BLaER1 (cell line): ENCODE measurements around the gene GPSM3.

Source experiments
- H3K27ac ChIP-seq: shearing (Covaris generic); formaldehyde crosslinking; 2 replicates; pipeline ENCODE4 v1.8.1; 2022
- H3K27me3 ChIP-seq: shearing (Covaris generic); formaldehyde crosslinking; 2 replicates; pipeline ENCODE4 v1.8.1; 2022
- H3K36me3 ChIP-seq: shearing (Covaris generic); formaldehyde crosslinking; 2 replicates; pipeline ENCODE4 v1.8.1; 2022
- H3K4me1 ChIP-seq: shearing (Covaris generic); formaldehyde crosslinking; 2 replicates; pipeline ENCODE4 v1.8.1; 2022
- H3K4me2 ChIP-seq: shearing (Covaris generic); formaldehyde crosslinking; 2 replicates; pipeline ENCODE4 v1.8.1; 2022
- H3K4me3 ChIP-seq: shearing (Covaris generic); formaldehyde crosslinking; 2 replicates; pipeline ENCODE4 v1.8.1; 2022
- H3K9ac ChIP-seq: shearing (Covaris generic); formaldehyde crosslinking; 2 replicates; pipeline ENCODE4 v1.8.1; 2022
- H3K9me3 ChIP-seq: shearing (Covaris generic); formaldehyde crosslinking; 2 replicates; pipeline ENCODE4 v1.8.1; 2022
- H4K20me1 ChIP-seq: shearing (Covaris generic); formaldehyde crosslinking; 2 replicates; pipeline ENCODE4 v1.8.1; 2022
- Cebpa-rat ChIP-seq: shearing (Covaris generic); IDR thresholded peaks from 2 replicates; pipeline ENCODE4 v1.8.1; 2022

Gene GPSM3

DNA sequence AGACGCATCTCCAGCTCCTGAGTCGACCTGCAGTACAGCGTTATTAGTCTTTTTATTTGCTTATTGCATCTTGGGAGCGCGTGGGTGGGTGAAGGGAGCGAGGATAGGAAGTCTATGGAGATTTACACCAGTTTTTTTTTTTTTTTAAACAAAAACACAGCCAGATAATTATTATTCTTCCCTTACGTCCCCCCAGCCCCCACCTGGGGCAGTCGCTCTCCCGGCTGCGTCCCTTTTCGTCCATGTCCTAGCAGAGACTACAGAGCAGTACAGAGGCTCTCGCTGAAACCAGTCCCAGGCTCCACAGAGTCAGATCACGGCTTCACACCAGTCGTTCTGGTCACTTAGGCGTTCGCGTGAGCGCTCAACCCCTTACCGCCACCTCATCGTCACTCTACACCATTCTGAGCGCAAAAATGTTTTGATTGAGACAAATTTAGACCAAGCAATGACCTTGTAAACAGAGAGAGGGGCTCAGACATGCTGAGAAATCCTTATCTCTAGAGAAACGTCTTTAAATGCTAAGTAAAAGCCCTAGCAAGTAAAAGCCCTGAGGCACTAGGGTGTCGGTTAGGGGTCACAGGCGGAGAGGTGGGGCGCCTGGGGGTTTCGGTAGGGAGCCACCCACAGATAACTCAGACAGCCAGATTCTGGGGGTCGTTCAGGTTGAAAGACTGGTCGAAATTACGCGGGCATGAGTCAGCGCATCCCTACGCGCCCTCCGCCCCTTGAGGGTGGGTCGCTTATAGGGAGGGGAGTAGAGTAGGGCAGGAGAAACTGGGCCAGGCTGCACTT lies 39.5 kb downstream of the GPSM3 start:
- 0 out of 2 replicates have a peak, but pooled peaks cover 11% of the 10 kb centered on the region for H4K20me1 ChIP-seq
- H3K9me3 ChIP-seq, result peaks cover 7% of the 10 kb centered on the region
- H3K36me3 ChIP-seq, result peaks cover 25% of the 10 kb centered on the region
- H3K4me2 ChIP-seq, result peak overlapping the region; percentile 96
- H3K27me3 ChIP-seq, result peaks cover 8% of the 10 kb centered on the region; the same call in 1 of the 2 replicates
- no peak for TF ChIP-seq Cebpa-rat
- H3K27ac ChIP-seq, result no peak overlapping the region
- peak overlapping the region; percentile 89 for H3K4me3 ChIP-seq
- peaks cover 29% of the 10 kb centered on the region for H3K4me1 ChIP-seq
- H3K9ac ChIP-seq, result peak overlapping the region; percentile 81

DNA sequence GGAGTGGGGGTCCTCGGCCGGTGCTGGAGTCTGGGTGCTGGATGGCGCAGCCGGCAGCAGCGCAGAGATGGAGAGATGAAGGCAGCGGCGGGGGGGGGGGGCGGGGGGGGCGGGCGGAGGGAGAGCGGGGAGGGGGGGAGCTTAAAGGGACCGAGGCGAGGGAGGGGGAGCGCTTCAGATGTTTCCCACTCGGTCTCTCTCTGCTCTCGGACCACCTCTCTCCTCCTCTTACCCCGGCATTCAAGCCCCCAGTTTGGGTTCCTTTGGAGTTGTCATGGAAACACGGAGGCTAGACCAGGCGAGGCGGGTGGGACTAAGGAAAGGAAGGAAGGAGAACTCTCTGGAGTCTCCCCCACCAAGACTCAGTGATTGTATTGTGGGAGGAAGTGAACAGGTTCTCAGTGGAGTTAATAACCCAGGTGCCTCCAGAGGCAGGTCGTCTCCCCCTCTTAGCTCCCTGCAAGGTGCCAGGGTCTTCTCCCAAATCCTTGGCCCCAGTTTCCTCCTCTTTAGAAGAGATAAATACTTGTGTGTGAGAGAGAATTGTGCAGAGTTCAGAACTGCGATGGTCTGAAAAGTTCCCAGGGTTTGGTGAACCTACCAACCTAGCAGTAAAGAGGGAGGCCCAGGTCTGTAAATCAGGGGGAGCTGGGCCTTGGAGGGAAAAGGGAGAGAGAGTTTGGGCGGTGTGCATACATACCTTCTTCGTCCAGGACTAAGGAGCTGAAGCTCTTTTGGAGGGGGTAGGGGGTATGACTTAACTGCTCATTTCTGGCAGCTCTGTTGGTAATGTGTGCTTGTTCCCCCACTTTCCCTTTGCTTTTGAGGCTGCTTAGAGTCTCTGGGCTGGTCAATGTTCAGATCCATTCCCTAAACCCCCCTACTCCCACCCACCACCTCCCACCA lies 40.3 kb downstream of the GPSM3 start, which contains the start of gene PRRT1:
Gene PRRT1, minus strand, starts transcription at position 77 of the 906 bp plus-strand sequence. CDS start 112 bp downstream, outside the sequence.
- Histone ChIP-seq H3K4me3 (no peak within 1 kb of the TSS), H3K9me3 (peaks cover 7% of the 10 kb centered on the region), H3K4me1 (peaks cover 29% of the 10 kb centered on the region), H3K27ac (no peak within 1 kb of the TSS), H4K20me1 (0 out of 2 replicates have a peak, but pooled peaks cover 11% of the 10 kb centered on the region), H3K27me3 (peaks cover 8% of the 10 kb centered on the region; the same call in 1 of the 2 replicates), H3K4me2 (peak within 1 kb of the TSS; percentile 96), H3K9ac (peak within 1 kb of the TSS; percentile 81; the same call in 1 of the 2 replicates), H3K36me3 (peaks cover 17% of the 10 kb centered on the region)
- TF ChIP-seq Cebpa-rat, result no peak

DNA sequence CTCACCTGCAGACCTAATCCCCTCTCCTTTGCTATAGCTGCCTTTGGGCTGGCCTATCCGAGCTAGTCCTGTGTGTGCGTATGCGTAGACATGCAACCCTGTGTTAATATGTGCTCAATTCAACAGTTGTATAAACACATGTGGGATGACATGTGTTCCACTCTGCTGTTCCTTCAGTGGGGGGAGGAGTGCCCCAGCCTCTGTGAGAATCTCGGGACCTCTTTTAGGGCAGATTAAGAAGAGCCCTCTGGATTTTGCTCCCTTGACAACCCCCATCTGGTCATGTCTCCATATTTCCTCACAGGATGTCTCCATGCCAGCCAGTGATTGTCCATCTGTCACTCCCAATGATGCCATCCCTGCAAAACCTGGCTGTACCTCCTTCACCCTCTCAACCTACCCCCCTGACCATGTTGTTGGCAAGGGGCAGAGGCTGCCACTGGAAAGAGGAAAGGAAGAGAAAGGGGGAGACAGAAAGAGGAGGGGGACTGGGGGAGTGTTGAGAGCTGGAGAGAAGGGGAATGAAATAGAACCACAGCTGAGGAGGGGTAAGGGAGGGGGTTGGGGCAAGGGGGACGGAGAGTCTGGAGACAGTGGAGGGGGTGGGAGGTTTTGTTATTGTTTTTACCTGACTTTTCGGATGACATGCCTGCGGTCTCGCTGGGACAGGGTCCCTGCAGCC lies 41.1 kb downstream of the GPSM3 start:
- H3K27ac ChIP-seq, result no peak overlapping the region
- 0 out of 2 replicates have a peak overlapping the region, but pooled peaks have one; percentile 12 for H3K4me2 ChIP-seq
- H3K9me3 ChIP-seq, result peaks cover 7% of the 10 kb centered on the region
- H3K4me1 ChIP-seq, result peaks cover 29% of the 10 kb centered on the region
- 0 out of 2 replicates have a peak, but pooled peaks cover 11% of the 10 kb centered on the region for H4K20me1 ChIP-seq
- H3K4me3 ChIP-seq, result no peak overlapping the region
- H3K27me3 ChIP-seq, result peaks cover 8% of the 10 kb centered on the region; the same call in 1 of the 2 replicates
- peaks cover 9% of the 10 kb centered on the region for H3K36me3 ChIP-seq
- H3K9ac ChIP-seq, result no peak overlapping the region
- no peak for TF ChIP-seq Cebpa-rat

DNA sequence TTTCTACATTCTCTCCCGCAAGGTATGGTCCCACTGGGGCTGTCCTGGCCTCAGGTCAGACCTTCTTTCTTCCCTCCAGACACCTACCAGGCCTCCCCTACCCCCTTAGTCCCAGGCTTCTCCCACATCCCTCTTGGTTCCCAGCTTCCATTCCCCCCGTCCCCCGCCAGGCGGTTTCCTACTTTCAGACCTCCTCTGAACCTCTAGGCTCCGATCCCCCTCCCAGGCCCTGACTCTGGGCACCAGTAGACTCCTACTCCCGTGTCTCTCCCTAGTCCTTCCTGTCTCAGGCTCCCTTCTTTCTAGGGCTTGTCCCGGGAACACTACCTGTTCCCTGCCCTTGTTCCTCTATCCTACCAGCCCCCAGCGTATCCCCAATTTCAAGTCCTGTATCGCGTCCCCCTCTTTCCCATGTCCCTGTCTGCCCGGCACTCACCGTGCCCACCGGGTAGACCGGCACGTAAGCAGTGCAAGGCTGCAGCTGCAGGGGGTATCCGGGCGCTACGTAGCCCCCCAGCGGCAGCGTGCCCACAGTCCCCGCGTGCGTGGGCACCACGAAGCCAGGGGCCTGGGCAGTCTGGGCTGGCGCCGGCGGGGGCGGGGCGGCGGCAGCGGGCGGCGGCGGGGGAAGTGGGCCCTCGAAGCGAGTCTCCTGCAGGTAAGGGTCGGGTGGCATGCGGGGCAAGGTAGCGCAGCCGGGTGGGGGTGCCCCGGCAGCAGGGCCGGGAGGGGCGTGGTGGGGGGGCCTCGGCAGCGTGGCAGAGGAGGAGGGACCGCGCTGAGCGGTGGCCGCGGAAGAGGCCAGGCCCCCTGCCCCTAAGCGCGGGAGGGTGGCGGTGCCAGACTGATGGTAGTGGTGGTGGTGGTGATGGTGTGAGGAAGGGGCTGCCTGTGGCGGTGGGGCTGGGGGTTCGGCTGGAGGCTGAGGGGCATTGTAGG lies 42.2 kb downstream of the GPSM3 start:
- Histone ChIP-seq H3K4me1 (peaks cover 23% of the 10 kb centered on the region), H3K27me3 (peaks cover 8% of the 10 kb centered on the region; the same call in 1 of the 2 replicates), H3K27ac (no peak overlapping the region), H3K36me3 (no peaks in the 10 kb centered on the region), H3K4me3 (no peak overlapping the region), H3K4me2 (no peak overlapping the region), H4K20me1 (0 out of 2 replicates have a peak, but pooled peaks cover 6% of the 10 kb centered on the region), H3K9ac (no peak overlapping the region), H3K9me3 (peaks cover 7% of the 10 kb centered on the region)
- no peak for TF ChIP-seq Cebpa-rat

DNA sequence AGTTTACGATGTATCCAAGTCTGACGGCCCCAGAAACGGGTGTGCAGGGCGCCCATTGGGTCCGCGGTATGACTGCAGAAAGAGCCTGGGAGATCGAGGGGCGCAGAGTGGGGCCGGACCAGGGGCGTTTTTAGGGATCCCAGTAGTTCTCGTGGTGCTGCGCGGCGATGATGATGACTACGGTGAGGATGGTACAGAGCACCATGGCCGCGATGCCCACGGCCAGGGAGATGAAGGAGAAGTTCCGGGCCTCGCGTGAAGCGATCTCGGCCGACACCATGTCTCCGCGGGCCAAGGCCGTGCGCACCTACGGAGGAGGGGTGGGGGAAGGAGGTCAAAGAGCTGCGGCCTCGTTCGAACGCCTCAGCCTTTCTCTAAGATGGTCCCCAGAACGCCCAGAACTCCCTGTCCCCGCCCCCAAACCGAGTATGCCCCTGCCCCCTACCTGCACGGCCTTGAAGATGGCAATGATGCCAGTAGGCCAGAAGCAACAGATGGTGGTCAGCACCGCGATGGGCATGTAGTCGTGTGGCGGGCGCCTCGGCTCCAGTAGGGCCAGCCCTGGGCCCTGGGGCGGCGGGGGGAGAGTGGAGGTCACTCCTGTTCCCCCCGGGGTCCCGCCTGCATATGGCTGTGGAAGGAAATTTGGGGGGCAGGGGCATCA lies 43.2 kb downstream of the GPSM3 start:
- H4K20me1 ChIP-seq, result no peaks in the 10 kb centered on the region
- TF ChIP-seq Cebpa-rat, result no peak
- H3K9ac ChIP-seq, result no peak overlapping the region
- H3K9me3 ChIP-seq, result peaks cover 7% of the 10 kb centered on the region
- H3K27ac ChIP-seq, result no peak overlapping the region
- H3K36me3 ChIP-seq, result no peaks in the 10 kb centered on the region
- peaks cover 8% of the 10 kb centered on the region; the same call in 1 of the 2 replicates for H3K27me3 ChIP-seq
- no peak overlapping the region for H3K4me3 ChIP-seq
- H3K4me2 ChIP-seq, result no peak overlapping the region
- H3K4me1 ChIP-seq, result peaks cover 17% of the 10 kb centered on the region

DNA sequence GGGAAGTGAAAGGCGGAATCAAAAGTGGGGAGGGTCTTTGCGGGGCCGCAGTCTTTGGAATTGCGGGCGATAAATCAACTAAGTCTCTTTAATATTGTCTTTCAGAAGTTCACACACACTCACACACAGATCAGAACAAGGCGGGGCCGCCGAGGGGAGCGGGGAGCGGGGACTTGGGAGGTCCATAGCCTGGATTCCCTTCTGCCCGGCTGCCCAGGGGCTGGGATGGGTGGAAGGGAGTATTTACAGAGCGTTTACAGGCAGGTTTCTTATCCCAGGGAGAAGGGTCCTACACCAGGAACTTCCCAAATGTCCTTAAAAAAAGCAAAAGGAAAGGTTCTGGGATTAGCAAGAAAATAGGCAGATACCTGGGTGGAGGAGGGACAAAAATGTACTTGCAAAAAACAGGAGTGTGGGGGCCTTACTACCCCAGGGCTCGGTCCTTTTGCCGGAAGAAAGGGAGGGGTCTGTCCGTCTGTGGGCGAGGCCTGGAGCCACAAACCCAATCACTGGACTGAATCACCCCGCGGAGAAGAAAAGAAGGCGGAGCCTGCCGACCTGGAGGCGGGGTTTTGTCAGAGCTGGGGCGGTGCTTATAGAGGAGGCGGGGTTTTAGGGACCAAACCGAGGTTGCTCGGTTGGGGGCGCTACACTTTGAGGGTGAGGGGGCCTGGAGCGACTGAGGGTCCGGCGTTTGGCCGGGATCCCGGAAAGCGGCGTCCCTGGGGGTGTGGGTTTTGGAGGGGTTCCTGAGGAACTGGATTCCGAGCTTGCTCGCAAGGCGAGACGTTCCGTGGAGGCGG lies 44.0 kb downstream of the GPSM3 start:
- Histone ChIP-seq H3K4me1 (peaks cover 17% of the 10 kb centered on the region), H3K4me3 (no peak overlapping the region), H3K9me3 (peaks cover 7% of the 10 kb centered on the region), H4K20me1 (no peaks in the 10 kb centered on the region), H3K27me3 (peaks cover 8% of the 10 kb centered on the region; the same call in 1 of the 2 replicates), H3K36me3 (no peaks in the 10 kb centered on the region), H3K27ac (no peak overlapping the region), H3K9ac (no peak overlapping the region), H3K4me2 (no peak overlapping the region)
- no peak for TF ChIP-seq Cebpa-rat

DNA sequence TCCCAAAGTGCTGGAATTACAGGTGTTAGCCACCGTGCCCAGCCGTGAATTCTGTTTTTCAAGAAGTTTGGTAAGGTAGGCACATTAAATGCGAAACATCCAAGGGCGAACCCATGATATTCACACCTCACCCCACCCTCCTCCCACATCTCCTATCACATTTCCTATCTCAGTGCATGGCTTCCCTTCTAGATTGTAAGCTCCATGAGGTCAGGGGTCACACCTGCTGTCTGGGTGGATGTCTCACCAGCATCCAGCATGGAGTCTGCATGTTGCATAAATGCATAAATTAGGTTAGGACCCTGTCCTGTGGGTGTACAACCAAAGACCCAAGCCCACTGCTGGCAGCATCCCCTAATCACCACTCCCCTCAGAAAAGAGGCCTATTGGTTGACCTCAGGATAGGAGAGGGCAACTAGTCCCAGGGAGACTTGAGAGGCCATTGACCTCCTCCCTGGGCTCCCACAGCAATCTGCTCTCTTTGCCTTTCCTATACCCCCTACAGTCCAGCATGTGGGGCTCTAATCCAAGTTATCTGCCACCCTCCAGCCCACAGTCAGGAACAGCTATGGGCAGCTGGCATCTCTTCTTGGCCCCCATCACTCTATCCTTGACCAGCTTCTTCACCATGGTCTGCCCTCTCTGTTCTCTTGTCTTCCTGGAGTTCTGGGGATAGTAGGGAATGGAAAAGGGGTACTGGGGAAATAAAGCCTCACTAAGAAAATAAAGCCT lies 44.9 kb downstream of the GPSM3 start:
- Histone ChIP-seq H3K27me3 (peaks cover 8% of the 10 kb centered on the region; the same call in 1 of the 2 replicates), H3K27ac (no peak overlapping the region), H4K20me1 (no peaks in the 10 kb centered on the region), H3K4me1 (peaks cover 8% of the 10 kb centered on the region), H3K36me3 (no peaks in the 10 kb centered on the region), H3K9me3 (peaks cover 7% of the 10 kb centered on the region), H3K9ac (no peak overlapping the region), H3K4me2 (no peak overlapping the region), H3K4me3 (no peak overlapping the region)
- no peak for TF ChIP-seq Cebpa-rat
